WTC11 (cell line): ENCODE data around the gene CDH13. TPM values are rescaled to one million over a fixed set of nuclear protein-coding genes. Genes with fewer than 3 reads are reported as not detected.

Source experiments
- ATAC-seq: fragments of 200-7000 bp; cut with Tn5 transposase; 2 replicates; pipeline ENCODE4 v1.10.0; 2021; ENCODE audit warnings: mild to moderate bottlenecking, moderate library complexity
- CTCF ChIA-PET: fragments of 300-600 bp; sonication (Branson Sonifier 250); formaldehyde crosslinking; loops from one replicate; lab custom pipeline; 2021; ENCODE audit warnings: antibody characterized with exemption; lab: Charles Lee
- POLR2A ChIA-PET: fragments of 350-600 bp; sonication (Branson Sonifier 250); formaldehyde crosslinking; loops from one replicate; lab custom pipeline; 2021; ENCODE audit warnings: antibody characterized with exemption; lab: Charles Lee
- DNase-seq: peaks from one replicate; pipeline ENCODE4 v3.0.0; 2021; ENCODE audit warnings: low spot score
- H3K27ac Mint-ChIP-seq: 2 replicates; pipeline ENCODE4 v1.8.0; 2021; ENCODE audit warnings: mixed read lengths
- H3K27me3 Mint-ChIP-seq: 2 replicates; pipeline ENCODE4 v1.8.0; 2021; ENCODE audit warnings: low read depth, mild to moderate bottlenecking, moderate library complexity, mixed read lengths
- H3K36me3 Mint-ChIP-seq: 2 replicates; pipeline ENCODE4 v1.8.0; 2021; ENCODE audit warnings: mixed read lengths
- H3K4me1 Mint-ChIP-seq: 2 replicates; pipeline ENCODE4 v1.8.0; 2022; ENCODE audit warnings: mixed read lengths
- H3K4me3 Mint-ChIP-seq: 2 replicates; pipeline ENCODE4 v1.8.0; 2021; ENCODE audit warnings: mild to moderate bottlenecking, moderate library complexity, mixed read lengths
- H3K9me3 Mint-ChIP-seq: 2 replicates; pipeline ENCODE4 v1.8.0; 2021; ENCODE audit warnings: mixed read lengths
- CBFB ChIP-seq: sonication (generic); formaldehyde crosslinking; IDR thresholded peaks from 2 replicates; pipeline ENCODE4 v1.8.1; 2022; ENCODE audit warnings: mild to moderate bottlenecking, low read depth, missing genetic modification reagents
- ESRRA ChIP-seq: sonication (generic); formaldehyde crosslinking; IDR thresholded peaks from 2 replicates; pipeline ENCODE4 v1.8.1; 2022; ENCODE audit warnings: mild to moderate bottlenecking, missing genetic modification reagents, borderline replicate concordance
- GTF2I ChIP-seq: fragments of 250-450 bp; sonication (Bioruptor Pico); conservative IDR thresholded peaks from 2 replicates; pipeline ENCODE4 v1.4.0; 2021; ENCODE audit warnings: mild to moderate bottlenecking
- MXD4 ChIP-seq: fragments of 250-450 bp; sonication (Bioruptor Pico); IDR thresholded peaks from 2 replicates; pipeline ENCODE4 v1.8.0; 2021; ENCODE audit warnings: mild to moderate bottlenecking, moderate library complexity, borderline replicate concordance
- PRRX2 ChIP-seq: fragments of 250-450 bp; sonication (Bioruptor Pico); IDR thresholded peaks from 2 replicates; pipeline ENCODE4 v1.8.0; 2021; ENCODE audit warnings: mild to moderate bottlenecking
- RORB ChIP-seq: fragments of 250-450 bp; sonication (Bioruptor Pico); IDR thresholded peaks from 2 replicates; pipeline ENCODE4 v1.9.0; 2021; ENCODE audit warnings: mild to moderate bottlenecking
- SOX15 ChIP-seq: fragments of 250-450 bp; sonication (Bioruptor Pico); IDR thresholded peaks from 2 replicates; pipeline ENCODE4 v1.9.0; 2021; ENCODE audit warnings: mild to moderate bottlenecking
- SP1 ChIP-seq: sonication (generic); formaldehyde crosslinking; conservative IDR thresholded peaks from 2 replicates; pipeline ENCODE4 v1.8.1; 2022; ENCODE audit warnings: missing genetic modification reagents
- ZNF423 ChIP-seq: fragments of 250-450 bp; sonication (Bioruptor Pico); IDR thresholded peaks from 2 replicates; pipeline ENCODE4 v2.1.2; 2022; ENCODE audit warnings: mild to moderate bottlenecking, moderate library complexity
- total RNA-seq: library from RNA; stranded (reverse); gene quantifications from 3 replicates; pipeline ENCODE4 v1.2.3, GENCODE V29; 2021
- TF ChIP-seq, protein P1 (sequence below): fragments of 250-450 bp; sonication (Bioruptor Pico); IDR thresholded peaks from 2 replicates; pipeline ENCODE4 v1.9.0; 2021; ENCODE audit warnings: mild to moderate bottlenecking
- TF ChIP-seq, protein P2 (sequence below): fragments of 250-450 bp; sonication (Bioruptor Pico); IDR thresholded peaks from 2 replicates; pipeline ENCODE4 v2.1.2; 2022; ENCODE audit warnings: mild to moderate bottlenecking, moderate library complexity
- TF ChIP-seq, protein P3 (sequence below): sonication (generic); formaldehyde crosslinking; IDR thresholded peaks from 2 replicates; pipeline ENCODE4 v1.8.0; 2022; ENCODE audit warnings: mild to moderate bottlenecking, missing genetic modification reagents
- TF ChIP-seq, protein P4 (sequence below): sonication (generic); formaldehyde crosslinking; IDR thresholded peaks from 2 replicates; pipeline ENCODE4 v1.8.1; 2022; ENCODE audit warnings: low read depth, mild to moderate bottlenecking, moderate library complexity, missing genetic modification reagents, borderline replicate concordance
- TF ChIP-seq, protein P5 (sequence below): sonication (generic); formaldehyde crosslinking; IDR thresholded peaks from 2 replicates; pipeline ENCODE4 v1.8.1; 2023; ENCODE audit warnings: mild to moderate bottlenecking, missing genetic modification reagents

Gene CDH13
- total RNA-seq, 1 experiment from 2014 or later = 0.81 TPM

DNA sequence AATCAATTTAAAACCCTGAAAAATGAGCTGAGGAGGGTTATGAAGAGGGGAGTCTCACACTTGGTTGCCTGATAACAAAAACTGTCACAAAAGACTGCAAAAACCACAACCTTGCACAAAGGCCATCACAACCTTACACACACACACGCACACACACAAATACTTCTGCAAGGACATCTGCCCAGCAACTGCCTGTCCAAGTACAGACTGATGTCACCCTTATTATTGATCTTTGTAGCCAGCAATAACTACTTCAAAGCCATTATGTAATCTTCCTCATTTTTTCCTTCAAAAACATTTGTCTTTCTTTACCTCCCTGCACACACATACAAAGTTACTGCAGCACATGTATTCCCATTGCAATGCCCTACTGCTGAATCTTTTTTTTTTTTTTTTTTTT is 927.8 kb downstream of the CDH13 start:
- DNase-seq (no peak), ATAC-seq (no peak)
- ChIA-PET CTCF (no interaction called here), POLR2A (no interaction called here)
- no peak overlapping the region for H3K4me3 Mint-ChIP-seq
- H3K27ac Mint-ChIP-seq = no peak overlapping the region
- H3K27me3 Mint-ChIP-seq = no peaks in the 10 kb centered on the region; the same call in 1 of the 2 replicates
- H3K4me1 Mint-ChIP-seq = peaks cover 9% of the 10 kb centered on the region
- H3K36me3 Mint-ChIP-seq = no peaks in the 10 kb centered on the region
- TF ChIP-seq CBFB (CRISPR knock-in tag) (no peak), SP1 (CRISPR knock-in tag) (no peak)
- TF ChIP-seq, protein P1, sequence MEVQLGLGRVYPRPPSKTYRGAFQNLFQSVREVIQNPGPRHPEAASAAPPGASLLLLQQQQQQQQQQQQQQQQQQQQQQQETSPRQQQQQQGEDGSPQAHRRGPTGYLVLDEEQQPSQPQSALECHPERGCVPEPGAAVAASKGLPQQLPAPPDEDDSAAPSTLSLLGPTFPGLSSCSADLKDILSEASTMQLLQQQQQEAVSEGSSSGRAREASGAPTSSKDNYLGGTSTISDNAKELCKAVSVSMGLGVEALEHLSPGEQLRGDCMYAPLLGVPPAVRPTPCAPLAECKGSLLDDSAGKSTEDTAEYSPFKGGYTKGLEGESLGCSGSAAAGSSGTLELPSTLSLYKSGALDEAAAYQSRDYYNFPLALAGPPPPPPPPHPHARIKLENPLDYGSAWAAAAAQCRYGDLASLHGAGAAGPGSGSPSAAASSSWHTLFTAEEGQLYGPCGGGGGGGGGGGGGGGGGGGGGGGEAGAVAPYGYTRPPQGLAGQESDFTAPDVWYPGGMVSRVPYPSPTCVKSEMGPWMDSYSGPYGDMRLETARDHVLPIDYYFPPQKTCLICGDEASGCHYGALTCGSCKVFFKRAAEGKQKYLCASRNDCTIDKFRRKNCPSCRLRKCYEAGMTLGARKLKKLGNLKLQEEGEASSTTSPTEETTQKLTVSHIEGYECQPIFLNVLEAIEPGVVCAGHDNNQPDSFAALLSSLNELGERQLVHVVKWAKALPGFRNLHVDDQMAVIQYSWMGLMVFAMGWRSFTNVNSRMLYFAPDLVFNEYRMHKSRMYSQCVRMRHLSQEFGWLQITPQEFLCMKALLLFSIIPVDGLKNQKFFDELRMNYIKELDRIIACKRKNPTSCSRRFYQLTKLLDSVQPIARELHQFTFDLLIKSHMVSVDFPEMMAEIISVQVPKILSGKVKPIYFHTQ = no peak
- no peaks in the 10 kb centered on the region for H3K9me3 Mint-ChIP-seq

DNA sequence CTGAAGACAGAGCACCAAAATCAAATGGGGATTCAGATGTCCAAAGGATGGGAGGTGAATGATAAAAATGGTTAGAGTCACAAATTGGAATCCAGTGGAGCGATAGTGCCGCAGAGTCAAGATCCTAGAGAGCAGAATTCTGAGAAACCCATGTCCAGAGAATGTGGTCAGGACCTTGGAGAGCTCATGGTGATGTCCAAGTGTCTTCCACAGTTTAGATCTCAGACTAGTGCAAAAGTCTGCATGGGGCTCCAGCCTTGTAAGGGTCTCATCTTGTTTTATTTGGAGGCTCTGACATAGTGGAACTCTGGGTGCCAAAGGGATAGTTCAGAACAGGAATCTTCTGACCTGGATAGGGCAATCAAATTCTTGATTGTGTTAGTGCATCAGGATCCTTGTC is 935.1 kb downstream of the CDH13 start:
- DNase-seq = no peak
- H3K9me3 Mint-ChIP-seq = no peaks in the 10 kb centered on the region
- no peak for TF ChIP-seq MXD4 (CRISPR knock-in tag)
- TF ChIP-seq, protein P2, sequence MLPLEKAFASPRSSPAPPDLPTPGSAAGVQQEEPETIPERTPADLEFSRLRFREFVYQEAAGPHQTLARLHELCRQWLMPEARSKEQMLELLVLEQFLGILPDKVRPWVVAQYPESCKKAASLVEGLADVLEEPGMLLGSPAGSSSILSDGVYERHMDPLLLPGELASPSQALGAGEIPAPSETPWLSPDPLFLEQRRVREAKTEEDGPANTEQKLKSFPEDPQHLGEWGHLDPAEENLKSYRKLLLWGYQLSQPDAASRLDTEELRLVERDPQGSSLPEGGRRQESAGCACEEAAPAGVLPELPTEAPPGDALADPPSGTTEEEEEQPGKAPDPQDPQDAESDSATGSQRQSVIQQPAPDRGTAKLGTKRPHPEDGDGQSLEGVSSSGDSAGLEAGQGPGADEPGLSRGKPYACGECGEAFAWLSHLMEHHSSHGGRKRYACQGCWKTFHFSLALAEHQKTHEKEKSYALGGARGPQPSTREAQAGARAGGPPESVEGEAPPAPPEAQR (CRISPR knock-in tag) = no peak
- TF ChIP-seq SOX15 (CRISPR knock-in tag) = no peak
- TF ChIP-seq ESRRA (CRISPR knock-in tag) = no peak
- TF ChIP-seq, all 79 proteins: peak for 0
- Mint-ChIP-seq H3K36me3 (no peaks in the 10 kb centered on the region), H3K27me3 (no peaks in the 10 kb centered on the region; the same call in 1 of the 2 replicates), H3K4me3 (no peak overlapping the region), H3K27ac (no peak overlapping the region), H3K4me1 (no peaks in the 10 kb centered on the region)
- CTCF ChIA-PET = no interaction called here
- POLR2A ChIA-PET = no interaction called here
- 0 out of 2 replicates have a peak, but pooled peaks have one; percentile 18 for ATAC-seq

DNA sequence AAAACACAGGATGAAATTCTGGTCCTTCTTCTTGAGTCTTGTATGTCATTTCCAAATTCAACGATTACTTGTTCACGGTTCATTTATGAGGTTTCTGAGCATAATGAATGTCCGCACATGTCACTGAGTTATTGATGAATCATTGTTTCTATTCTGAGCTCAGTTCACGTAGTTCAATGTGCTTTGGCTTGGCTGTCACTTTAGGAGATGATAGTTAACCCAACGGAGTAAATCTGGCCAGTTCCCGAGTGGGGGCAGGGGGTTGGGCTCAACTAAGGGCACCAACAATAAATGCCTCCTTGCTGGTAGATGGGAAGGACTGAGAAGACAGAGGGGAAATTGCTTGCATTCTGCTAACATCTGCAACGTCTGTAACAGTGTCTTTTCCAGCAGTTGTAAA is 941.6 kb downstream of the CDH13 start:
- no peaks in the 10 kb centered on the region for H3K9me3 Mint-ChIP-seq
- no peak overlapping the region for H3K27ac Mint-ChIP-seq
- H3K36me3 Mint-ChIP-seq = no peaks in the 10 kb centered on the region
- H3K4me1 Mint-ChIP-seq = peaks cover 7% of the 10 kb centered on the region; the same call in 1 of the 2 replicates
- no peaks in the 10 kb centered on the region; the same call in 1 of the 2 replicates for H3K27me3 Mint-ChIP-seq
- CTCF ChIA-PET = no interaction called here
- no peak overlapping the region for H3K4me3 Mint-ChIP-seq
- DNase-seq = no peak
- TF ChIP-seq, protein P3, sequence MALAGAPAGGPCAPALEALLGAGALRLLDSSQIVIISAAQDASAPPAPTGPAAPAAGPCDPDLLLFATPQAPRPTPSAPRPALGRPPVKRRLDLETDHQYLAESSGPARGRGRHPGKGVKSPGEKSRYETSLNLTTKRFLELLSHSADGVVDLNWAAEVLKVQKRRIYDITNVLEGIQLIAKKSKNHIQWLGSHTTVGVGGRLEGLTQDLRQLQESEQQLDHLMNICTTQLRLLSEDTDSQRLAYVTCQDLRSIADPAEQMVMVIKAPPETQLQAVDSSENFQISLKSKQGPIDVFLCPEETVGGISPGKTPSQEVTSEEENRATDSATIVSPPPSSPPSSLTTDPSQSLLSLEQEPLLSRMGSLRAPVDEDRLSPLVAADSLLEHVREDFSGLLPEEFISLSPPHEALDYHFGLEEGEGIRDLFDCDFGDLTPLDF (CRISPR knock-in tag) = no peak
- TF ChIP-seq, protein P4, sequence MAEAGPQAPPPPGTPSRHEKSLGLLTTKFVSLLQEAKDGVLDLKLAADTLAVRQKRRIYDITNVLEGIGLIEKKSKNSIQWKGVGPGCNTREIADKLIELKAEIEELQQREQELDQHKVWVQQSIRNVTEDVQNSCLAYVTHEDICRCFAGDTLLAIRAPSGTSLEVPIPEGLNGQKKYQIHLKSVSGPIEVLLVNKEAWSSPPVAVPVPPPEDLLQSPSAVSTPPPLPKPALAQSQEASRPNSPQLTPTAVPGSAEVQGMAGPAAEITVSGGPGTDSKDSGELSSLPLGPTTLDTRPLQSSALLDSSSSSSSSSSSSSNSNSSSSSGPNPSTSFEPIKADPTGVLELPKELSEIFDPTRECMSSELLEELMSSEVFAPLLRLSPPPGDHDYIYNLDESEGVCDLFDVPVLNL (CRISPR knock-in tag) = no peak
- no peak for TF ChIP-seq GTF2I (CRISPR knock-in tag)
- TF ChIP-seq, protein P5, sequence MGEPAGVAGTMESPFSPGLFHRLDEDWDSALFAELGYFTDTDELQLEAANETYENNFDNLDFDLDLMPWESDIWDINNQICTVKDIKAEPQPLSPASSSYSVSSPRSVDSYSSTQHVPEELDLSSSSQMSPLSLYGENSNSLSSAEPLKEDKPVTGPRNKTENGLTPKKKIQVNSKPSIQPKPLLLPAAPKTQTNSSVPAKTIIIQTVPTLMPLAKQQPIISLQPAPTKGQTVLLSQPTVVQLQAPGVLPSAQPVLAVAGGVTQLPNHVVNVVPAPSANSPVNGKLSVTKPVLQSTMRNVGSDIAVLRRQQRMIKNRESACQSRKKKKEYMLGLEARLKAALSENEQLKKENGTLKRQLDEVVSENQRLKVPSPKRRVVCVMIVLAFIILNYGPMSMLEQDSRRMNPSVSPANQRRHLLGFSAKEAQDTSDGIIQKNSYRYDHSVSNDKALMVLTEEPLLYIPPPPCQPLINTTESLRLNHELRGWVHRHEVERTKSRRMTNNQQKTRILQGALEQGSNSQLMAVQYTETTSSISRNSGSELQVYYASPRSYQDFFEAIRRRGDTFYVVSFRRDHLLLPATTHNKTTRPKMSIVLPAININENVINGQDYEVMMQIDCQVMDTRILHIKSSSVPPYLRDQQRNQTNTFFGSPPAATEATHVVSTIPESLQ (CRISPR knock-in tag) = no peak
- no peak for TF ChIP-seq ZNF423 (CRISPR knock-in tag)
- TF ChIP-seq RORB (CRISPR knock-in tag) = no peak
- no peak for TF ChIP-seq PRRX2 (CRISPR knock-in tag)
- TF ChIP-seq, protein P2 (CRISPR knock-in tag) = no peak
- POLR2A ChIA-PET = no interaction called here
- no peak for ATAC-seq
